SK-N-MC (cell line): ENCODE measurements around the gene PRELP.

ENCODE experiments used
- EZH2 ChIP-seq: fragments of 200-600 bp; sonication (generic); IDR thresholded peaks from one replicate; pipeline ENCODE4 v1.6.1; 2017; ENCODE audit warnings: antibody characterized with exemption
- FOXP2 ChIP-seq: optimal IDR thresholded peaks from 2 replicates; pipeline ENCODE3; 2011; ENCODE audit warnings: mild to moderate bottlenecking, moderate library complexity; ENCODE audit not compliant: insufficient read depth; ENCODE audit errors: extremely low read length, control extremely low read depth
- POLR2AphosphoS5 ChIP-seq: IDR thresholded peaks from 2 replicates; pipeline ENCODE4 v1.6.1; 2012; ENCODE audit warnings: mild to moderate bottlenecking, low read depth, low read length, borderline replicate concordance

- no peak for TF ChIP-seq POLR2AphosphoS5
- TF ChIP-seq EZH2: no peak
- TF ChIP-seq FOXP2: no peak
These were observed 58.9 kb downstream of the PRELP start for GRCh38 chr1:203534526-203534925.
